HS-5 (cell line): ENCODE measurements around the gene GKN2.
"Not testable (repeated sequence)": the region's sequence is repeated elsewhere in the genome, so short reads cannot be mapped to it uniquely, and the experiment has no call there.

ENCODE experiments used
- DNase-seq: peaks from one replicate; pipeline ENCODE4 v3.0.0-alpha.2; 2012; ENCODE audit warnings: low read depth

The GKN2 gene

GRCh38 chr2:68959001-68959400, 6.3 kb upstream of the GKN2 start:
- DNase-seq: no peak

DNA sequence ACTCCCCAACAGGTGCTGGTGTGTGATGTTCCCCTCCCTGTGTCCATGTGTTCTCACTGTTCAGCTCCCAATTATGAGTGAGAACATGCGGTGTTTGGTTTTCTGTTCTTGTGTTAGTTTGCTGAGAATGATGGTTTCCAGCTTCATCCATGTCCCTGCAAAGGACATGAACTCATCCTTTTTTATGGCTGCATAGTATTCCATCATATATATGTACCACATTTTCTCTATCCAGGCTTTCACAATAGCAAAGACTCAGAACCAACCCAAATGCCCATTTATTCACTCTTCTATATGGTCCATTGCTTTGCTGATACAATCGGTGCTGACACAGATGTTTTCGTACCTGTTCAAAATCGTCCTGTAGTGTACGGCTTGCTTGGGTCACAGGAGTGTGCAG, 2.7 kb upstream of the GKN2 start:
- not testable (repeated sequence) for DNase-seq

- DNase-seq: no peak
Measured at GRCh38 chr2:68951899-68952298, 794 bp downstream of the GKN2 start.

GRCh38 chr2:68948710-68949109, 4.0 kb downstream of the GKN2 start:
- DNase-seq: no peak

DNA sequence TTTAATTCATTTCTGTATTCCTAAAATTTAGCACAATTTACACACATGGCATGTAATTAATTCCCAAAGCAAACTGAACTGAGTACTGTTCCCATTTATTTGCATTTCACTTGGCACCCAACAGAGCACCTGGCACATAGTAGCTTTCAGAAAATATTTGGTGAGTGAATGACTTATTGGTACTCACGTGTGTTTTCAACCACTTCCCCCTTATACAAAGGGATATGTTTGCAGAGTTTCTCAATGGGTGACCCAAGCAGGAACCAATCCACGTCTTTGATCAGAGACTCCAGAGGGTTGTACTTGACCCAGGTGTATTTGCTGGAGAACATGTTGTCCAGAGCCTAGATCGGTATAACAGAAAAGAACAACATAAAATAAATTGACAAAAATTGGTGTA, 6.6 kb downstream of the GKN2 start:
- no peak for DNase-seq

- peak; percentile 29 for DNase-seq
Measured at GRCh38 chr2:68943581-68944568, 8.8 kb downstream of the GKN2 start.

GRCh38 chr2:68942827-68943226, 9.9 kb downstream of the GKN2 start:
- DNase-seq: no peak

DNA sequence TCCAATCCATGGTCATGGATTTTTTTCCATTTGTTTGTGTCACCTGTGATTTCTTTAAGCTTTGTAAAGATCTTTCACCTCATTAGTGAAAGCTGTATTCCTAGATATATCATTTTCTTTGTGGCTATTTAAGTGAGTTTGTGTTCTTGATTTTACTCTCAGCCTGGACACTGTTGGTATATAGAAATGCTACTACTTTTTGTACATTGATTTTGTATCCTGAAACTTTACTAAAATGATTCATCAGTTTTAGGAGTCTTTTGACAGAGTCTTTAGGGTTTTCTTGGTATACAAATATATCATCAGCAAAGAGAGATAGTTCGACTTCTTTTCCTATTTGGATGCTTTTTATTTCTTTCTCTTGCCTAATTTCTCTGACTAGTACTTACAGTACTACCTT, 12.3 kb downstream of the GKN2 start:
- DNase-seq: no peak

DNA sequence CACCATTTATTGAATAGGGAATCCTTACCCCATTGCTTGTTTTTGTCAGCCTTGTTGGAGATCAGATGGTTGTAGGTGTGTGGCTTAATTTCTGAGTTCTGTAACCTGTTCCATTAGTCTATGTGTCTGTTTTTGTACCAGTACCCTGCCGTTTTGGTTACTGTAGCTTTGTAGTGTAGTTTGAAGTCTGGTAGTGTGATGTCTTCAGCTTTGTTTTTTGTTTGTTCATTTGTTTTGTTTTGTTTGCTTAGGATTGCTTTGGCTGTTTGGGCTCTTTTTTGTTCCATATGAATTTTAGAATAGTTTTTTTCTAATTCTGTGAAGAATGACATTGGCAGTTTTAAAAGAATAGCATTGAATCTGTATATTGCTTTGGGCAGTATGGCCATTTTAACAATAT, 12.7 kb downstream of the GKN2 start:
- no peak for DNase-seq

GRCh38 chr2:68938938-68939337, 13.8 kb downstream of the GKN2 start:
- DNase-seq: no peak

DNA sequence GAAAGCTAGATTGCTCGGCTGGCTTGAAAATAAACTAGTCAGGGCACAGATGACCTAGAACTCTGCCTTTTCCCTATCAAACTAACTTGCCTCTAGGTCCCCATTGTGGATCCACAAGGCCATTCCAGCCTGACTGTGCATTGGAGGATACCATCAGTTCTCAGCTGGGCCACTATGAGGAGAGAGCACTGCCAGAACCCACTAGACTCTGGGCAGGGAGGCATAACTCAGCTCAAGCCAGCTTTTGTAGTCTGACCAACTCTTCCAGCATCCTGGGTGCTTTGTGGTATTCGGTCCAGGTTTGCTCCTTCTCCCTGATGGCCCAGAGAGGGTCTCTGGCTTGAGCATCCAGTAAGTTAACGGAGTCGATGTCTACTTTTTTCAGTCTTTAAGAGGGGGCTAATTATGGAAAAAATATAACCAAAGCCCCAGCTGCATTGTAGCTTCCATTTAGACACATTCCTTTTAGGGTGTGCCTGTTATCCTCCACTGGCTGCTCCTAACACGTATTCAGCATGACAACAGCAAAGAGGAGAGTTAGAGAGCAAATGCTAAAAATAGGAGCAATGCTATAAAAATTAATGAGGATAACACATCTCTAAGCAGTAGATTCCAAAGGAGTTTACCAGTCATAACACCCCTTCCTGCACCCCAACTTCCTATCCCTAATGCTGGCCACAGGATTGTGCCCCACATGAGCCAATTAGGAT, 15.2 kb downstream of the GKN2 start:
- no peak for DNase-seq

- DNase-seq: no peak
Measured at GRCh38 chr2:68936889-68937288, 15.8 kb downstream of the GKN2 start.

- DNase-seq: peak; percentile 28
Measured at GRCh38 chr2:68936427-68936826, 16.3 kb downstream of the GKN2 start.

DNA sequence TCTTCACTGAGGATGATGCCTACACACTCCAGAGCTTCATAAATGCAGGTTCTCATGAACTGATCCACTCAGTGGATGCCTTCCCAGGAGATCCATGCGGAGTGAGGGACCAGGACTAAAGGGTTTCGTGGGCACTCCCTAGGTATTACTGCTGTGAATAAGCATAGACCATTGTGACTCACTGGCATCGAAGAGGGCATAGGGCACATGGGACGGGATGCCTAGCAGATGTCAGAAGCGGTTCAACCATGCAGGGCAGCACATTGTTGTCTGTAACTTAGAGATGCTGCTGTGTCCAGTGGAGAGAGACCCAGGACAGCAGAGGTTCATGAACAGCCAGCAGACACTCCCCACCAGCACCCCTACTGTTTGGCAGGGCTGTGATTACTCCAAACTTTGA, 17.2 kb downstream of the GKN2 start:
- DNase-seq: no peak

DNA sequence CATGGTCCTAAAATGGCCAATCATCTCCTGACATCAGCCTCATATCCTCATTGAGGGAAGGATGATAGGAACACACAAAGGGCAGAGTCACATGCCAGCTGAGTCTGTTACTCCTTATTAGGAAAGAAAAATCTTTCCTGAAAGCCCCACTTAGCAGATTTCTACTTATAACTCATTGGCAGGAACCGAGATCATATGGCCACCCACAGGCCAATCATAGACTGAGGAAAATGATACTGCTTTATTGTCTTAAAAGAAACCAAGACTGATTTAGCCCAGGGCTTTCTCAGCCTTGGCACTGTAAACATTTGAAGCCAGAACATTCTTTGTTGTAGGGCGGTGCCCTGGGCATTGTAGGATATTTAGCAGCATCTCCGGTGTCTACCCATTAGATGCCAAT, 18.7 kb downstream of the GKN2 start:
- DNase-seq: no peak

- DNase-seq: no peak
Measured at GRCh38 chr2:68932402-68932801, 20.3 kb downstream of the GKN2 start.

DNA sequence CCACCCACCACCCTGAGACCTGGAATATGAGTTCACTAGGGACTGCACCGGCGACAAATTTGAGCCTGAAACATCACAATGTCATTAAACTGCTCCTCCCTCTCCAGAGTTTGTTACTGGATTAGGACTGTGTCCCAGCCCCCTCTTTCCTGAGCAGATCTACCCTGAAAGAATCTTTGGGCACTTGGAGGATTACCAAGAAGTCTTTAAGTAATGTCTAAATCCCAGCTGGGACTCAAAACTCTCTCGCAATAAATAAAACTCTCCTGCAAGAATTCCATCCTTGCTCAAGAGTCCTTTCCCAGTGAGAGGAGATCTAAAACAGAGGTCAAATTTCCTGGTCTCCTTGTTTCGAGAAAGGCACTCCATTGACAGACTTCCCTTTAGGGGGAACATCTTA, 20.9 kb downstream of the GKN2 start:
- no peak for DNase-seq

- no peak for DNase-seq
Measured at GRCh38 chr2:68931149-68931711, 21.5 kb downstream of the GKN2 start.

- DNase-seq: no peak
Measured at GRCh38 chr2:68926796-68927195, 25.9 kb downstream of the GKN2 start.

- DNase-seq: no peak
Measured at GRCh38 chr2:68925295-68925896, 27.3 kb downstream of the GKN2 start.

- no peak for DNase-seq
Measured at GRCh38 chr2:68921646-68922045, 31.0 kb downstream of the GKN2 start.

- no peak for DNase-seq
Measured at GRCh38 chr2:68920481-68921170, 32.1 kb downstream of the GKN2 start.
